Measurements from ENCODE around the gene SERPINB13. TPM values are rescaled to one million over a fixed set of nuclear protein-coding genes. Genes with fewer than 3 reads are reported as not detected.
"Not testable (repeated sequence)": the region's sequence is repeated elsewhere in the genome, so short reads cannot be mapped to it uniquely, and the experiment has no call there.

SERPINB13 gene
- total RNA-seq, 1 donor from 2014 or later, result not detected

GRCh38 chr18:63588909-63589308, 1.8 kb downstream of the SERPINB13 start:
- no peak for DNase-seq (ENCODE audit: low read depth in 2 of 2)

DNA sequence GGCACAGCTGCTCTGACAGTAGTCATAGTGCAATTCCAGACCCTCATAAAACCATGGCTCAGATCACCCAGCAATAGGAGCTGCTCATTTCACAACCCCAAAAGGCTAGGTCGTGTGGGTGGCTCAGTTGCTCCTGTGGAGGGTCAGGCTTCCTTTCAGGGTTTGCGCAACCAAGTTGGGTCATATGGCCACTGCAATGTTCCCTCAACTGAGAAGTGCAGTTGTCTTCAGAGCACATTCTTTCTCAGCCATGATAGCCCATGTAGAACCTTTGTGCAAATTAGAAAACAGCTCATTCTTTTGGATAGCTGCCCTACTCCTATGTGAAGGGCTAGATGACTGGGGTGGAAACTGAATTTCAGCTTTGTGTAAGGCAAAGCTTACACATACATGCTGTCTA, 3.2 kb downstream of the SERPINB13 start:
- no peak for DNase-seq (ENCODE audit: low read depth in 2 of 2)

DNA sequence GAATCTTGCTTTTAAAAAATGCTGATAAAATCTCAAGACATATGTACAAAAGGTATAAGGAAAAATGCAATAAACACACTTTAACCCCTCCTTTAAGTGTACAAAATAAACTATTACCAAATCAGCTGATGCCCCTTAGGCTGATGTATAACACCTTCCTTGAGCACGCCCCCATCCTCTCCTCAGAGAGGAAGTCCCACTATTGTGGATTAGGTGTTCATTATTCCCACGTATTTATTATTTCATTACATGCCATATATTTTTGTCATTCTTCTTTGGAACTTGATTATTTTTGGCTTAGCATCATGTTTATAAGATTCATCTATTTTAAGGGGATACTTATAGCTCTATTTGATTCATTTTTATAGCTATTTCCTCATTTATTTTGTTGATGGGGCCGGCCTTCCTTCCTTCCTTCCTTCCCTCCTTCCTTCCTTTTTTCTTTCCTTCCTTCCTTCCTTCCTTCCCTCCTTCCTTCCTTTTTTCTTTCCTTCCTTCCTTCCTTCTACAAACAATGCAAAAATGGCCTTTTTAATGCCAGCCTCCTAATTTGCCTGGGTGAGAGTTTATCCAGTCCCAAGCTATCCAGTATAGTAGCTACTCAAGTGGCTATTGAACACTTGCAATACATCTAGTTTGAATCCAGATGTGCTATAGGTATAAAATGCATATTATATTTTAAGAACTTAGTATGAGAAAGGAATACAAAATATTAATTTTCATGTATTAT, 4.0 kb downstream of the SERPINB13 start:
- DNase-seq (ENCODE audit: low read depth in 2 of 2), result no peak

DNA sequence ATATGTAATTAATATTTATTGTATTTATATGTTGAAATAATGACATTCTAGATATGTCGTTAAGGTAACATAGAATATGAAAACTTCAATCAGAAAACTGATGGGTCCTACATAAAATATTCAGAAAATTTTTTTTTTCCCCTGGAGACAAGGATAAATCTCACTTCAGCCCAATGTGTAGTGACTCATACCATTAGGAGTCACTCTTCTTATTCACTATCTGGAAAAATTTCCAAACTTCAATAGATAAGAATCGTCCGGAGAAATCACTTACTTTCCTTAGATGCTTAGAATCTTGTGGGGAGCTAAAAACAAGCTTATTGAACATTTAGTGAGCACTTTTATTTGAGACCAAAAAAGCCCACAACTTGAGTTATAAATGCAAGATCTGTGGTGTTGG, 4.6 kb downstream of the SERPINB13 start:
- no peak for DNase-seq (ENCODE audit: low read depth in 2 of 2)

- no peak for DNase-seq (ENCODE audit: low read depth in 2 of 2)
Measured at GRCh38 chr18:63592471-63592870, 5.3 kb downstream of the SERPINB13 start.

DNA sequence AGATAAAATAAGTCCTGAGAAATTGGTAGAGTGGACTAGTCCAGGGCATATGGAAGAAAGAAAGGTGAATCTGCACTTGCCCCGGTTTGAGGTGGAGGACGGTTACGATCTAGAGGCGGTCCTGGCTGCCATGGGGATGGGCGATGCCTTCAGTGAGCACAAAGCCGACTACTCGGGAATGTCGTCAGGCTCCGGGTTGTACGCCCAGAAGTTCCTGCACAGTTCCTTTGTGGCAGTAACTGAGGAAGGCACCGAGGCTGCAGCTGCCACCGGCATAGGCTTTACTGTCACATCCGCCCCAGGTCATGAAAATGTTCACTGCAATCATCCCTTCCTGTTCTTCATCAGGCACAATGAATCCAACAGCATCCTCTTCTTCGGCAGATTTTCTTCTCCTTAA, 9.8 kb downstream of the SERPINB13 start:
- DNase-seq (ENCODE audit: low read depth in 2 of 2), result no peak

DNA sequence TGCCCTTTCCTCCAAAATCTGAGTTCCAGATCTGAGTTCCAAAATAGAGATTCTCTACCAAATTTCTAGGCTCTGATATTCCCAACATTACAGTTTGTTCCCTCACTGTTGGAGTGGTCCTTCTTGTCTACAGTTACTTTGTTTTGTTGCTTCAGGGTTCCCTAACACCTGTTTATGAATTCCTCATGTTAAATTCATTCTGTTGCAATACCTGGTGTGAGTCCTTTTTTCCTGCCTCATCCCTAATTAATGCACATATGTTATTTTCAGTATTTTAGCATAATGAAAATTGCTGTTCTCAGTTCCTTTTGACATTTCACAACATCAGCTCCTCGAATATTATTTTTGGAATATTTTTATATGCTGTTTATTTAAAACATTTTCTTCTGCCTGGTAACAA, 16.2 kb downstream of the SERPINB13 start:
- no peak for DNase-seq (ENCODE audit: low read depth in 2 of 2)

DNA sequence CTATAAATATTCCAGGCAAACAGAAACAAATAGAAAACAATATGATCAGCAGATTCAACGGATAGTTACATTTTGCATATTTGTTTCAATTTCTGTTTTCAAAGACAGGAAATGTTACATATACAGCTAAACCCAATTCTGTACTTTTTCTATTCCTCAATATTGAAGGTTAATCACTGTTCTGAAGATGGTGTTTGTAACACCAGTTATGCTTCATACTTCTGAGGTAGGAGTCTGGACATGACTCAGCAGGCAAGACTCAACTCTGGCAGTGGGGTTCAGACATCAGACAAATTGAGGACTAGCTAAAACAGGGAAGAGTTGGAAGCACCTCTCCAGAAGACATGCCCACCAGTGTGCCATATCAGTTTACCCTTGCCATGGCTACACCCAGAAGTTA, 16.6 kb downstream of the SERPINB13 start:
- DNase-seq (ENCODE audit: low read depth in 2 of 2), result no peak

DNA sequence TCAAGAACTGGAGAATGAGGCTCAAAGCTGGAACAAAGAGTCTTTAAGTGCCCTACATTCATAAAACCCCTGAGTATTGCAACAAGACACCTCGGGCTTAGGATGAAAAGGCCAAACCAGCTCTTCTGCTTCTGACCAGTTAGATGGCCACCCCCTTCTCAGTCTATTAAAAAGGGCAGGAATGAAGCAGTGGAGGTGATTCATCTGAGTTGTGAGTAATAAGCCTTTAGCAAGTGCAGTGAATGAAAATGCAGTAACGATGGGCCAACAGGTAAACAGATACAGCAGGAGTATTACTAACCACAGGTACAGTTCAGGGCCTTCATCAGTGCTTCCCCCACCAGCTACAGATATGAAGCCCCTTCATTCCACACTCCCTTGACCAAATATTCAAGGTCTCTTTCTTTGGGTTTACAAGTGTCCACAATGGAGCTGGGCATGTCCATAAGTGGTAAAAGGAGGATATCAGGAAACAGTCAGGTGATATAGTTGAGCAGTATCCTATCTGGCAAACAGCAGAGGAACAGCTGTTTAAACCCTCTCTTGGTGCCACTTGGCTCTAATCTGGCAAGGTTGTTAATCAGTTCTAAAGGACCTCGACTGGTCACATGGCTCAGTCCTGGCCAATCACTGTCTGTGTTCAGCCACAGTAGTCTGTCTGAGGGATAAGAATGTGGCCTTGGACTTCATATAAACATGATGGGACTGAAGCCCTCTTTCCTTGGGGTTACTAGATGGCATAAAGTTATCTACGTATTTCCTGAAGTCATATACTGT, 17.8 kb downstream of the SERPINB13 start:
- DNase-seq (ENCODE audit: low read depth in 2 of 2), result no peak

DNA sequence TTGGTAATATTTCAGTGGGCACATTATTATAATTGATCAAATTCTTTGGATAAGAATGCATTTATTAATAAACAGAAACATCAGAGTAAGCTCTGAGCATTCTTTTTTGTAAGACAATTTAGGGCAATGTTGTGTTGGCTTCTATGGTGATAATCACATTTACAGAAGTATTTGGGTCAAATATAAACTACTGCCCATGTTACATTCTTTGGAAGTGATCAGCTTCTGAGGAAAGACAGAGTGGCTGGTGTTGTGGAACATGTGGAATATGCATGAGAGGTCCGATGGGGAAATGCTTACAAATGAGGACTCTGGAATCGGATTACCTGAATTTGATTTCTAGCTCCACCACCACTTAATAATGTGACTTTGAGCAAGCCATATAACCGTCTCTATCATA, 19.4 kb downstream of the SERPINB13 start:
- DNase-seq (ENCODE audit: low read depth in 2 of 2), result no peak

GRCh38 chr18:63613420-63613819, 26.3 kb downstream of the SERPINB13 start:
- no peak for DNase-seq (ENCODE audit: low read depth in 2 of 2)

DNA sequence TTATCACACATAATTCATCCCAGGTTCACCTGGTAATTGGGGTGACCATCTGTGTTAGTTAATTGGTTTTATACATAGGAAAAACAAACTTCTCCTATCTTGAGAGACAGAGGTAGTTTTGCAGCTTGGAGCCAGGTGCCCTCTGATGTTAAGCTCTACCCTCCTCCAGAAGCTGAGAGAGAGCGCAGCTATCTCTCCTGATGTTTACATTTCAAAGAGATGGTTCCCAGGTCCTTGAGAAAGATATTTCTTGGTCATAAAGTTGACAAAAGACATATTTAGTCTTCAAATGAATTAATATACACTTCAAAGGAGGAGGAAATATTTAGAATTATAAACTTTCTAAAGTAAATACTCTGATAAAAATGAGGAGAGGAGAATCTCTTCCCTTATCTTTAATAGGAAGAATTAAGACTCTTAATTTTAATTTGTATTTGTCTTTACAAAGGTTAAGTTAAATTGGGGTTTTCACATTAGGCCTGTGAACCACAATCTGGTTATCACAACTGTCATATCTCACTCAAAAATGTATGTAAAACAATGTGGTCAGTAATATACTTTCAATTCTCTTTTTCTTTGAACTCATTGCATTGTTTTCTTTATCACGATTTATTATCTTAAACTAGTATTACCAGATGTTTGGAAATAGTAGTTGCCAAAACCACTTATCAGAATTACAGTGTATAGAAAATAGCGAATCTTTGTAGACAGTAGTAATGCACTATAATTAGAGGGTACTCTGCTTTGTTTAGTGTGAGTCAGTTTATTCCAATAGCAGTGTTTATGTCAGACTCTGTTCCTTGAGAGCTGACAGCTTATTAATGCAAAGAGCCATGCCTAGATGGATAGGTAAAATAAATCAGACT, 30.1 kb downstream of the SERPINB13 start:
- DNase-seq (ENCODE audit: low read depth in 2 of 2), result no peak

- DNase-seq (ENCODE audit: low read depth in 2 of 2), result no peak
Measured at GRCh38 chr18:63617915-63618234, 30.7 kb downstream of the SERPINB13 start.

- DNase-seq (ENCODE audit: low read depth in 2 of 2), result no peak
Measured at GRCh38 chr18:63619661-63620060, 32.5 kb downstream of the SERPINB13 start.

- no peak for DNase-seq (ENCODE audit: low read depth in 2 of 2)
Measured at GRCh38 chr18:63624863-63625262, 37.7 kb downstream of the SERPINB13 start.

DNA sequence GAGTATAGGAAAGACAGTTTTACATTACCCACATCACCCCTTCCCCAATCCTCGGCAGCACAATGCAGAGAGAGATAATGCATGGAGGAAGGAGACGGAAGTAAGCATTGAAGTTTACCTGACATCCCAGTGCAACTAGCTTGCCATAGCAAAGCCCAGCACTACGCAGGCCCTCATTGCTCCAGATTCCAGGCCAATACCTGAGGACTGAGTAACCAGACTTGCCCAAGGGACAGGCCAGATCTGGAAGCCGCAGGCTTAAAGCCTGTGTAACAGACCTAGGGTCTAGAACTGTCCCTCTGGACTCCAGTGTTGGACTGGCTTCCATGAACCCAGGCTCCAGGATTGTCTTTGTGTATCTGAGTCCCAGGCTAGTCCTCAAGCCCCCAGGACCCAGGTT, 39.3 kb downstream of the SERPINB13 start:
- no peak for DNase-seq (ENCODE audit: low read depth in 2 of 2)

- no peak for DNase-seq (ENCODE audit: low read depth in 2 of 2)
Measured at GRCh38 chr18:63627819-63628218, 40.7 kb downstream of the SERPINB13 start.

DNA sequence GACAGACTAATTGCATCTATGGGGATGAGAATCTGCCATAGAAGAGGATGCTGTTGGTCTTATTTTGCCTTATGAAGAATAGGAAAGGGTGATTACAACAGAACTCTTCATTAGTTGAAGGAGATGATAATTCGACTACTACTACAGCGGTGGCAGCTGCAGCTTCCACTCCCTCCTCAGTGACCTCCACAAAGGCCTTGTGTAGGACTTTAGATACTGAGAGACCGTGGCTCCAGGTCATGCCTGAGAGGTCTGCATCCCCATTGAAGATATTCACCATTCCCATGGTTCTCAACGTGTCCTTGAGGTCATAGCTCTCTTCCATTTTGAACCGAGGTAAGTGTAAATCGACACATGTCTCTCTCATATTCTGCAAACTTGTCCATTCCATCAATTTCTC, 50.6 kb downstream of the SERPINB13 start:
- DNase-seq (ENCODE audit: low read depth in 2 of 2), result no peak

GRCh38 chr18:63641157-63641680, 54.1 kb downstream of the SERPINB13 start:
- not testable (repeated sequence) for DNase-seq (ENCODE audit: low read depth in 2 of 2)

GRCh38 chr18:63642668-63643356, 55.7 kb downstream of the SERPINB13 start:
- not testable (repeated sequence) for DNase-seq (ENCODE audit: low read depth in 2 of 2)

GRCh38 chr18:63644142-63644541, 57.0 kb downstream of the SERPINB13 start, which contains the start of gene SERPINB4:
Gene SERPINB4, minus strand, starts transcription at chr18:63644256. Its CDS starts 679 bp downstream, at chr18:63643577.
- DNase-seq (ENCODE audit: low read depth in 2 of 2), result not testable (repeated sequence)

Measured in lung microvascular endothelial cell (primary cell).